IMR-90 (cell line): ENCODE data around the gene GPC5. TPM values are rescaled to one million over a fixed set of nuclear protein-coding genes. Genes with fewer than 3 reads are reported as not detected.

Experiments
- ATAC-seq: fragments of 200-7000 bp; cut with Tn5 transposase; 2 replicates; pipeline ENCODE4 v1.9.1; 2020; ENCODE audit warnings: low read depth, mild to moderate bottlenecking, moderate library complexity
- BruUV-seq: library from RNA; stranded (reverse); fragments of 400-500 nt; replicated peaks from 2 replicates; lab custom pipeline; 2021; lab: Mats Ljungman, UMichigan
- CTCF ChIA-PET: fragments of 300-600 bp; formaldehyde crosslinking; extraction: SDS; loops from one replicate; lab custom pipeline; 2021; ENCODE audit warnings: antibody characterized with exemption; lab: Yijun Ruan, JAX
- POLR2A ChIA-PET: fragments of 300-600 bp; sonication (Branson Sonifier 250); formaldehyde crosslinking; loops from one replicate; lab custom pipeline; 2022; ENCODE audit warnings: antibody characterized with exemption; ENCODE audit not compliant: unreplicated experiment; lab: Charles Lee
- DNase-seq: peaks from one replicate; pipeline ENCODE4 v3.0.0; 2013
- H2AFZ ChIP-seq: replicated peaks from 2 replicates; pipeline ENCODE3; 2013; ENCODE audit warnings: low read length, mild to moderate bottlenecking; ENCODE audit not compliant: poor library complexity
- H2AK5ac ChIP-seq: 2 replicates; pipeline ENCODE4 v1.6.1; 2013; ENCODE audit warnings: low read depth, low read length, inconsistent platforms
- H2AK9ac ChIP-seq: replicated peaks from 2 replicates; pipeline ENCODE3; 2013; ENCODE audit warnings: mild to moderate bottlenecking, low read depth, low read length, moderate library complexity; ENCODE audit not compliant: poor library complexity
- H2BK120ac ChIP-seq: 2 replicates; pipeline ENCODE4 v1.6.1; 2013; ENCODE audit warnings: low read depth, low read length, inconsistent platforms
- H2BK15ac ChIP-seq: 3 replicates; pipeline ENCODE4 v1.6.1; 2013; ENCODE audit warnings: low read depth, low read length, inconsistent platforms
- H2BK20ac ChIP-seq: 2 replicates; pipeline ENCODE4 v1.6.1; 2013; ENCODE audit warnings: low read depth, mild to moderate bottlenecking, inconsistent platforms, low read length, moderate library complexity
- H2BK5ac ChIP-seq: 2 replicates; pipeline ENCODE4 v1.6.1; 2013; ENCODE audit warnings: mild to moderate bottlenecking, low read depth, low read length, inconsistent platforms; ENCODE audit not compliant: poor library complexity, severe bottlenecking
- H3K14ac ChIP-seq: replicated peaks from 2 replicates; pipeline ENCODE4 v1.6.1; 2013; ENCODE audit warnings: low read depth, low read length, inconsistent platforms
- H3K18ac ChIP-seq: 2 replicates; pipeline ENCODE4 v1.6.1; 2013; ENCODE audit warnings: low read depth, low read length, control low read depth
- H3K23ac ChIP-seq: 2 replicates; pipeline ENCODE4 v1.6.1; 2013; ENCODE audit warnings: low read depth, low read length, inconsistent platforms
- H3K27ac ChIP-seq: 2 replicates; pipeline ENCODE4 v1.5.1; 2013; ENCODE audit warnings: mild to moderate bottlenecking, control low read depth, low read length; ENCODE audit not compliant: insufficient read depth
- H3K27me3 ChIP-seq: 2 replicates; pipeline ENCODE4 v1.6.1; 2013; ENCODE audit warnings: low read length; ENCODE audit not compliant: control insufficient read depth, insufficient read depth
- H3K36me3 ChIP-seq: 2 replicates; pipeline ENCODE4 v1.6.1; 2013; ENCODE audit warnings: low read length, mixed read lengths; ENCODE audit not compliant: control insufficient read depth, insufficient read depth
- H3K4ac ChIP-seq: 2 replicates; pipeline ENCODE4 v1.6.1; 2013; ENCODE audit warnings: low read depth, low read length, inconsistent platforms
- H3K4me1 ChIP-seq: 2 replicates; pipeline ENCODE4 v1.6.1; 2013; ENCODE audit warnings: low read length, mixed read lengths; ENCODE audit not compliant: control insufficient read depth, insufficient read depth
- H3K4me2 ChIP-seq: 2 replicates; pipeline ENCODE4 v1.6.1; 2013; ENCODE audit warnings: low read depth, mild to moderate bottlenecking, control low read depth, low read length, moderate library complexity
- H3K4me3 ChIP-seq: 2 replicates; pipeline ENCODE4 v1.5.1; 2013; ENCODE audit warnings: low read depth, mild to moderate bottlenecking, control low read depth, low read length, moderate library complexity; ENCODE audit not compliant: insufficient read depth
- H3K56ac ChIP-seq: 2 replicates; pipeline ENCODE4 v1.6.1; 2013; ENCODE audit warnings: low read length, inconsistent platforms; ENCODE audit not compliant: insufficient read depth; ENCODE audit errors: extremely low read depth
- H3K79me1 ChIP-seq, 2 experiments: 2 replicates each; pipeline ENCODE4 v1.6.1; 2013; ENCODE audit warnings: low read length in 2 of 2, inconsistent platforms in 1 of 2, low read depth in 1 of 2
- H3K9ac ChIP-seq: 2 replicates; pipeline ENCODE4 v1.6.1; 2013; ENCODE audit warnings: low read depth, low read length, control low read depth
- H3K9me1 ChIP-seq: 2 replicates; pipeline ENCODE4 v1.6.1; 2013; ENCODE audit warnings: low read length, inconsistent platforms; ENCODE audit not compliant: insufficient read depth
- H3K9me3 ChIP-seq: 2 replicates; pipeline ENCODE4 v1.6.1; 2013; ENCODE audit warnings: low read length; ENCODE audit not compliant: control insufficient read depth, insufficient read depth
- H4K20me1 ChIP-seq: 2 replicates; pipeline ENCODE4 v1.6.1; 2013; ENCODE audit warnings: low read length, inconsistent platforms; ENCODE audit not compliant: insufficient read depth
- H4K5ac ChIP-seq: 2 replicates; pipeline ENCODE4 v1.6.1; 2013; ENCODE audit warnings: mild to moderate bottlenecking, low read depth, low read length, control low read depth
- H4K8ac ChIP-seq, 2 experiments: 2 replicates each; pipeline ENCODE4 v1.6.1; 2013; ENCODE audit warnings: low read depth in 2 of 2, low read length in 2 of 2, control low read depth in 1 of 2, inconsistent platforms in 1 of 2
- H4K91ac ChIP-seq: 2 replicates; pipeline ENCODE4 v1.6.1; 2013; ENCODE audit warnings: low read depth, low read length, inconsistent platforms; ENCODE audit not compliant: insufficient read depth
- BHLHE40 ChIP-seq: fragments of 150-350 bp; IDR thresholded peaks from 2 replicates; pipeline ENCODE4 v1.6.1; 2016; ENCODE audit warnings: mild to moderate bottlenecking, low read depth, low read length
- CHD1 ChIP-seq: IDR thresholded peaks from 2 replicates; pipeline ENCODE4 v1.6.1; 2012; ENCODE audit warnings: low read depth, low read length, improper control_type of control experiment
- CTCF ChIP-seq: conservative IDR thresholded peaks from 2 replicates; pipeline ENCODE4 v1.5.1; 2012; ENCODE audit warnings: mild to moderate bottlenecking, low read depth, low read length, improper control_type of control experiment
- ELK1 ChIP-seq: fragments of 150-350 bp; IDR thresholded peaks from 2 replicates; pipeline ENCODE4 v1.6.1; 2016; ENCODE audit warnings: low read depth, mild to moderate bottlenecking, low read length, moderate library complexity, borderline replicate concordance
- MAFK ChIP-seq: IDR thresholded peaks from 2 replicates; pipeline ENCODE4 v1.6.1; 2012; ENCODE audit warnings: low read depth, low read length, improper control_type of control experiment
- NFE2L2 ChIP-seq: fragments of 150-350 bp; IDR thresholded peaks from 2 replicates; pipeline ENCODE4 v1.6.1; 2016; ENCODE audit warnings: low read depth, mild to moderate bottlenecking, low read length
- POLR2A ChIP-seq: IDR thresholded peaks from 2 replicates; pipeline ENCODE4 v1.6.1; 2012; ENCODE audit warnings: mild to moderate bottlenecking, low read depth, low read length
- RAD21 ChIP-seq: IDR thresholded peaks from 2 replicates; pipeline ENCODE4 v1.6.1; 2012; ENCODE audit warnings: low read length, improper control_type of control experiment
- dilution Hi-C: fragments of 300-500 bp; cut with HindIII; formaldehyde crosslinking; loops from one replicate; pipeline ENCODE4 v1.14.3; 2018; ENCODE audit warnings: low sequenced_read_pairs; ENCODE audit not compliant: unreplicated experiment
- in situ Hi-C: fragments of 300-500 bp; cut with MboI; formaldehyde crosslinking; loops from 3 replicates; pipeline ENCODE4 v1.14.3; 2019; ENCODE audit warnings: low sequenced_read_pairs, inconsistent platforms, mixed read lengths
- intact Hi-C: fragments of 100-400 bp; cut with micrococcal nuclease; formaldehyde crosslinking; loops from 2 replicates; pipeline ENCODE4 v1.10.0; 2022
- polyA plus RNA-seq, 3 experiments: library from polyadenylated mRNA; depleted of rRNA; stranded (reverse); fragments of >200 nt; gene quantifications; 2 replicates each; pipeline ENCODE4 v1.2.3, GENCODE V29; 2012; ENCODE audit warnings: low replicate concordance in 1 of 3
- total RNA-seq: library from RNA; depleted of rRNA; stranded (reverse); fragments of >200 nt; gene quantifications from 2 replicates; pipeline ENCODE4 v1.2.3, GENCODE V29; 2012

The GPC5 gene
- total and polyA plus RNA-seq, 2 of the 4 experiments (the other 2 are of a cell fraction), result 0.94 to 1.8 TPM

GRCh38 chr13:91506759-91507158, 108.3 kb downstream of the GPC5 start:
- in situ Hi-C loops, result no loop called here
- CTCF ChIA-PET, result no interaction called here

More at GRCh38 chr13:91506759-91507158, 108.3 kb downstream of the GPC5 start:
- dilution Hi-C loops (no loop called here), intact Hi-C loops (no loop called here)
- H3K14ac ChIP-seq, result no peak overlapping the region
- H2AK9ac ChIP-seq, result no peak overlapping the region
- BruUV-seq, result no TSS peak
- no peaks in the 10 kb centered on the region for H3K9me3 ChIP-seq
- no peak overlapping the region for H2AFZ ChIP-seq
- no peak for ATAC-seq
- H4K20me1 ChIP-seq, result no peaks in the 10 kb centered on the region
- H3K4me3 ChIP-seq, result no peak overlapping the region
- no peak overlapping the region for H3K4ac ChIP-seq
- H3K9me1 ChIP-seq, result no peaks in the 10 kb centered on the region
- H4K91ac ChIP-seq, result no peak overlapping the region
- no peak for TF ChIP-seq POLR2A
- TF ChIP-seq BHLHE40, result no peak
- no peak for TF ChIP-seq CTCF
- TF ChIP-seq RAD21, result no peak
- TF ChIP-seq NFE2L2, result no peak
- TF ChIP-seq CHD1, result no peak
- no peak for TF ChIP-seq MAFK
- TF ChIP-seq ELK1, result no peak
- H2AK5ac ChIP-seq, result no peak overlapping the region
- H3K56ac ChIP-seq, result no peak overlapping the region
- no peaks in the 10 kb centered on the region for H3K4me1 ChIP-seq
- H3K23ac ChIP-seq, result no peak overlapping the region
- H2BK5ac ChIP-seq, result no peak overlapping the region
- no peaks in the 10 kb centered on the region for H3K36me3 ChIP-seq
- no peak overlapping the region for H4K5ac ChIP-seq
- H3K9ac ChIP-seq, result no peak overlapping the region
- POLR2A ChIA-PET, result no interaction called here
- no peaks in the 10 kb centered on the region for H3K27me3 ChIP-seq
- H3K18ac ChIP-seq, result no peak overlapping the region
- no peak overlapping the region for H3K27ac ChIP-seq
- no peaks in the 10 kb centered on the region for H3K79me1 ChIP-seq
- DNase-seq, result no peak
- no peak overlapping the region for H2BK15ac ChIP-seq
- no peak overlapping the region for H3K4me2 ChIP-seq
- H2BK120ac ChIP-seq, result no peak overlapping the region
- no peak overlapping the region for H2BK20ac ChIP-seq
- H4K8ac ChIP-seq, result no peak overlapping the region
